Endothelial cell of umbilical vein (primary cell): ENCODE results near the gene GPR26. TPM values are rescaled to one million over a fixed set of nuclear protein-coding genes. Genes with fewer than 3 reads are reported as not detected.

Source experiments
- BruUV-seq: library from RNA; stranded (reverse); fragments of 400-500 nt; replicated peaks from 2 replicates; lab custom pipeline; 2021; lab: Mats Ljungman, UMichigan
- CTCF ChIA-PET: fragments of 300-600, 350-600 bp; sonication (Branson Sonifier 250); formaldehyde crosslinking; loops from one replicate; lab custom pipeline; 2021; ENCODE audit warnings: antibody characterized with exemption, inconsistent platforms; lab: Charles Lee
- POLR2A ChIA-PET: fragments of 300-600, 350-600 bp; sonication (Branson Sonifier 250); formaldehyde crosslinking; loops from one replicate; lab custom pipeline; 2021; ENCODE audit warnings: antibody characterized with exemption, inconsistent platforms; lab: Charles Lee
- DNase-seq: peaks from one replicate; pipeline ENCODE4 v3.0.0-alpha.2; 2011; ENCODE audit warnings: low read depth, low spot score
- FAIRE-seq: peaks from 2 replicates; lab custom pipeline; 2011; peaks lifted over from hg19 to GRCh38; lab: Jason Lieb, UNC
- H2AFZ ChIP-seq: 2 replicates; pipeline ENCODE4 v1.6.0; 2012; ENCODE audit warnings: low read depth, low read length, control low read depth, inconsistent platforms
- H3K27ac ChIP-seq: 2 replicates; pipeline ENCODE4 v1.5.1; 2011; ENCODE audit warnings: low read depth, mild to moderate bottlenecking, control low read depth, low read length, moderate library complexity; ENCODE audit not compliant: insufficient read depth
- H3K27me3 ChIP-seq, 2 experiments: 2 replicates each; pipeline versions ENCODE4 v1.6.0 to v1.6.1; 2011; ENCODE audit warnings: low read length in 2 of 2, mixed read lengths in 1 of 2; ENCODE audit not compliant: control insufficient read depth in 2 of 2, insufficient read depth in 2 of 2
- H3K36me3 ChIP-seq, 2 experiments: 2 replicates in 1 of 2; 3 replicates in 1 of 2; pipeline ENCODE4 v1.5.1; 2011; ENCODE audit warnings: low read length in 2 of 2, mild to moderate bottlenecking in 1 of 2, moderate library complexity in 1 of 2; ENCODE audit not compliant: control insufficient read depth in 2 of 2, insufficient read depth in 2 of 2; ENCODE audit errors: extremely low read depth in 1 of 2
- H3K4me1 ChIP-seq: 3 replicates; pipeline ENCODE4 v1.5.1; 2011; ENCODE audit warnings: mild to moderate bottlenecking, low read length; ENCODE audit not compliant: control insufficient read depth, insufficient read depth; ENCODE audit errors: extremely low read depth
- H3K4me2 ChIP-seq: 2 replicates; pipeline ENCODE4 v1.6.1; 2011; ENCODE audit warnings: low read length, control low read depth, mixed read lengths; ENCODE audit not compliant: insufficient read depth
- H3K4me3 ChIP-seq, 3 experiments: fragments of 200-600 bp in 1 of 3; sonication (generic), shearing (Covaris generic) in 1 of 3; replicated peaks in 1 of 3; 2 replicates each; pipeline ENCODE4 v1.5.1; 2011 to 2016; ENCODE audit warnings: control low read depth in 3 of 3, low read length in 3 of 3, mild to moderate bottlenecking in 2 of 3, inconsistent platforms in 1 of 3, low read depth in 1 of 3, moderate library complexity in 1 of 3; ENCODE audit not compliant: insufficient read depth in 1 of 3
- H3K79me2 ChIP-seq: 2 replicates; pipeline ENCODE4 v1.6.0; 2012; ENCODE audit warnings: low read length, inconsistent platforms; ENCODE audit not compliant: control insufficient read depth, insufficient read depth
- H3K9ac ChIP-seq: replicated peaks from 2 replicates; pipeline ENCODE3; 2011; ENCODE audit warnings: low read length, control low read depth; ENCODE audit not compliant: insufficient read depth; ENCODE audit errors: extremely low read depth
- H3K9me1 ChIP-seq: replicated peaks from 3 replicates; pipeline ENCODE4 v1.6.0; 2011; ENCODE audit warnings: mild to moderate bottlenecking, low read length; ENCODE audit not compliant: control insufficient read depth, insufficient read depth; ENCODE audit errors: extremely low read depth
- H3K9me3 ChIP-seq: replicated peaks from 2 replicates; pipeline ENCODE4 v1.5.1; 2012; ENCODE audit warnings: low read length, inconsistent platforms; ENCODE audit not compliant: control insufficient read depth, insufficient read depth
- H4K20me1 ChIP-seq: replicated peaks from 2 replicates; pipeline ENCODE3; 2011; ENCODE audit warnings: mild to moderate bottlenecking, low read length; ENCODE audit not compliant: control insufficient read depth, insufficient read depth; ENCODE audit errors: extremely low read depth
- EZH2 ChIP-seq: IDR thresholded peaks from 2 replicates; pipeline ENCODE4 v1.6.1; 2012; ENCODE audit warnings: borderline replicate concordance, low read depth, mild to moderate bottlenecking, moderate library complexity, low read length, inconsistent platforms; ENCODE audit not compliant: severe bottlenecking
- FOS ChIP-seq: IDR thresholded peaks from 2 replicates; pipeline ENCODE4 v1.6.1; 2011; ENCODE audit warnings: mild to moderate bottlenecking, low read length, moderate library complexity, borderline replicate concordance; ENCODE audit not compliant: insufficient read depth
- GATA2 ChIP-seq: IDR thresholded peaks from 2 replicates; pipeline ENCODE4 v1.7.0; 2011; ENCODE audit warnings: low read depth, mild to moderate bottlenecking, moderate library complexity, mixed read lengths, low read length; ENCODE audit not compliant: insufficient read length, insufficient read depth
- JUN ChIP-seq: IDR thresholded peaks from 2 replicates; pipeline ENCODE4 v1.6.1; 2011; ENCODE audit warnings: borderline replicate concordance, low read depth; ENCODE audit not compliant: insufficient read length, insufficient read depth
- MAX ChIP-seq: IDR thresholded peaks from 2 replicates; pipeline ENCODE4 v1.6.1; 2011; ENCODE audit not compliant: insufficient read depth, insufficient read length
- MYC ChIP-seq: IDR thresholded peaks from one replicate; pipeline ENCODE4 v1.6.1; 2011; ENCODE audit warnings: mild to moderate bottlenecking, low read depth, low read length
- POLR2A ChIP-seq: IDR thresholded peaks from 2 replicates; pipeline ENCODE4 v1.6.1; 2012; ENCODE audit warnings: low read depth, mild to moderate bottlenecking, control low read depth, low read length
- POLR2AphosphoS5 ChIP-seq: IDR thresholded peaks from 2 replicates; pipeline ENCODE4 v1.6.1; 2012; ENCODE audit warnings: low read depth, mild to moderate bottlenecking, control low read depth, low read length, moderate library complexity; ENCODE audit not compliant: insufficient read depth
- dilution Hi-C: fragments of 300-500 bp; cut with MboI; formaldehyde crosslinking; loops from one replicate; pipeline ENCODE4 v1.15.0; 2019; ENCODE audit warnings: low sequenced_read_pairs; ENCODE audit not compliant: extremely low pct_ligation_motif_present
- intact Hi-C: fragments of 100-400 bp; cut with micrococcal nuclease; formaldehyde crosslinking; loops from one replicate; pipeline ENCODE4 v1.10.0; 2022
- polyA plus RNA-seq, 4 experiments: library from polyadenylated mRNA; depleted of rRNA in 3 of 4; stranded (reverse) in 3 of 4; unstranded in 1 of 4; fragments of >200 nt; gene quantifications; 2 replicates each; pipeline versions ENCODE4 v1.2.1 to v1.2.3, GENCODE V29; 2011 to 2012; ENCODE audit warnings: missing spikeins in 1 of 4
- total RNA-seq: library from RNA; stranded (reverse); gene quantifications from 2 replicates; pipeline ENCODE4 v1.2.3, GENCODE V29; 2021
- TF ChIP-seq, protein P1 (sequence below), 2 donors: IDR thresholded peaks; 1 replicate in 1 of 2; 2 replicates in 1 of 2; pipeline ENCODE4 v1.5.1; 2011; ENCODE audit warnings: low read length in 2 of 2, mild to moderate bottlenecking in 2 of 2, moderate library complexity in 2 of 2, control low read depth in 1 of 2, inconsistent platforms in 1 of 2, low read depth in 1 of 2; ENCODE audit not compliant: insufficient read depth in 1 of 2; ENCODE audit errors: extremely low read depth in 1 of 2

Gene GPR26
- total and polyA plus RNA-seq, 2 donors (not counting 3 experiments of a cell fraction or from before 2014, with no cell fraction given), result not detected

DNA sequence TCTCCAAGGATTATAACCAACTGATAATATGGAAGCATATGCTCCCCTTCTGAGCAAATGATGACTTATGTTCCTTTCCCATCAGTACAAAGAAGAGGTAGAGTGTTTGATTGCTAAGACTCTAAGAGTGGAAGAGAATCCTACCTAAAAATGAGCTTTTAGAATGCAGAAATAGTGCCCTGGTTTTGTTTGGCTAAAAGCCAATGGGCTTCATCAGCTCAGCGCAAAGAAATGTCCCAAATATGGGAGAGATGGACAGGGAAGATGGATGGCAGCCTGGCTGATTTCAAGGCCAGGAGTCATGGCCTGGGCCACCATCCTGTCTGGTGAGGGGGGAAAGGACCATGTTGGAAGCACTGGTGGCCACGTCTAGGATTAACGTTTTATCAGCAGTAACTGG lies 60.2 kb downstream of the GPR26 start:
- no peak overlapping the region for H2AFZ ChIP-seq

More for the DNA sequence above, 60.2 kb downstream of the GPR26 start:
- ChIA-PET POLR2A (no interaction called here), CTCF (no interaction called here)
- no peak overlapping the region for H3K27ac ChIP-seq
- H3K79me2 ChIP-seq, result no peaks in the 10 kb centered on the region
- BruUV-seq, result no TSS peak
- H3K9me1 ChIP-seq, result no peaks in the 10 kb centered on the region
- no peak overlapping the region for H3K4me2 ChIP-seq
- dilution Hi-C loops (no loop called here), intact Hi-C loops (no loop called here)
- H4K20me1 ChIP-seq, result no peaks in the 10 kb centered on the region
- H3K9ac ChIP-seq, result no peak overlapping the region
- no peaks in the 10 kb centered on the region for H3K9me3 ChIP-seq
- TF ChIP-seq MAX (no peak), GATA2 (no peak), JUN (no peak), FOS (no peak), MYC (no peak), POLR2A (no peak), EZH2 (no peak), POLR2AphosphoS5 (no peak)
- TF ChIP-seq, protein P1, sequence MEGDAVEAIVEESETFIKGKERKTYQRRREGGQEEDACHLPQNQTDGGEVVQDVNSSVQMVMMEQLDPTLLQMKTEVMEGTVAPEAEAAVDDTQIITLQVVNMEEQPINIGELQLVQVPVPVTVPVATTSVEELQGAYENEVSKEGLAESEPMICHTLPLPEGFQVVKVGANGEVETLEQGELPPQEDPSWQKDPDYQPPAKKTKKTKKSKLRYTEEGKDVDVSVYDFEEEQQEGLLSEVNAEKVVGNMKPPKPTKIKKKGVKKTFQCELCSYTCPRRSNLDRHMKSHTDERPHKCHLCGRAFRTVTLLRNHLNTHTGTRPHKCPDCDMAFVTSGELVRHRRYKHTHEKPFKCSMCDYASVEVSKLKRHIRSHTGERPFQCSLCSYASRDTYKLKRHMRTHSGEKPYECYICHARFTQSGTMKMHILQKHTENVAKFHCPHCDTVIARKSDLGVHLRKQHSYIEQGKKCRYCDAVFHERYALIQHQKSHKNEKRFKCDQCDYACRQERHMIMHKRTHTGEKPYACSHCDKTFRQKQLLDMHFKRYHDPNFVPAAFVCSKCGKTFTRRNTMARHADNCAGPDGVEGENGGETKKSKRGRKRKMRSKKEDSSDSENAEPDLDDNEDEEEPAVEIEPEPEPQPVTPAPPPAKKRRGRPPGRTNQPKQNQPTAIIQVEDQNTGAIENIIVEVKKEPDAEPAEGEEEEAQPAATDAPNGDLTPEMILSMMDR (IDR thresholded peaks at IDR 0.05; ENCODE audit: extremely low read depth in 1 of 2, insufficient read depth in 1 of 2, low read depth in 1 of 2, low read length in 2 of 2), result no peak
- no peak overlapping the region for H3K4me3 ChIP-seq
- no peaks in the 10 kb centered on the region for H3K36me3 ChIP-seq
- no peaks in the 10 kb centered on the region for H3K4me1 ChIP-seq
- FAIRE-seq (no peak), DNase-seq (no peak)
- no peaks in the 10 kb centered on the region for H3K27me3 ChIP-seq
